OCI-LY1 (cell line): ENCODE measurements around the gene MED14.

ENCODE experiments used
- H2AFZ ChIP-seq: fragments of 200-600 bp; sonication (generic), shearing (Covaris generic); 2 replicates; pipeline ENCODE4 v1.6.0; 2014; ENCODE audit warnings: antibody characterized with exemption, mild to moderate bottlenecking, low read length
- H3F3A ChIP-seq: fragments of 200-600 bp; sonication (generic), shearing (Covaris generic); 2 replicates; pipeline ENCODE4 v1.6.0; 2014; ENCODE audit warnings: mild to moderate bottlenecking, antibody characterized with exemption, low read length, moderate library complexity; ENCODE audit not compliant: insufficient read depth
- H3K27ac ChIP-seq: fragments of 200-600 bp; sonication (generic); 2 replicates; pipeline ENCODE4 v1.5.1; 2014; ENCODE audit warnings: low read length, mixed run types, mild to moderate bottlenecking, low read depth; ENCODE audit not compliant: poor library complexity, severe bottlenecking
- H3K27me3 ChIP-seq: fragments of 200-600 bp; sonication (generic); 2 replicates; pipeline ENCODE4 v1.6.0; 2014; ENCODE audit warnings: antibody characterized with exemption, mild to moderate bottlenecking, low read length, moderate library complexity; ENCODE audit not compliant: insufficient read depth
- H3K36me3 ChIP-seq: fragments of 200-600 bp; sonication (generic); 2 replicates; pipeline ENCODE4 v1.6.1; 2014; ENCODE audit warnings: mild to moderate bottlenecking, antibody characterized with exemption, low read length, moderate library complexity, mixed read lengths; ENCODE audit not compliant: insufficient read depth
- H3K4me1 ChIP-seq: fragments of 200-600 bp; sonication (generic); 2 replicates; pipeline ENCODE4 v1.5.1; 2014; ENCODE audit warnings: mild to moderate bottlenecking, low read length, moderate library complexity; ENCODE audit not compliant: insufficient read depth, severe bottlenecking
- H3K4me2 ChIP-seq: fragments of 200-600 bp; sonication (generic), shearing (Covaris generic); 2 replicates; pipeline ENCODE4 v1.6.1; 2014; ENCODE audit warnings: low read length
- H3K4me3 ChIP-seq: fragments of 200-600 bp; sonication (generic); 2 replicates; pipeline ENCODE4 v1.5.1; 2014; ENCODE audit warnings: low read length, low read depth, mild to moderate bottlenecking, mixed read lengths; ENCODE audit not compliant: poor library complexity, severe bottlenecking
- H3K79me2 ChIP-seq: fragments of 200-600 bp; shearing (Covaris generic); 2 replicates; pipeline ENCODE4 v1.6.1; 2016; ENCODE audit warnings: mixed run types, low read length, mixed read lengths; ENCODE audit not compliant: insufficient read depth
- H3K9ac ChIP-seq: fragments of 200-600 bp; sonication (generic), shearing (Covaris generic); 2 replicates; pipeline ENCODE4 v1.6.1; 2014; ENCODE audit warnings: mild to moderate bottlenecking, low read length, mixed read lengths
- H3K9me2 ChIP-seq: fragments of 200-600 bp; sonication (generic), shearing (Covaris generic); 2 replicates; pipeline ENCODE4 v1.6.1; 2014; ENCODE audit warnings: low read depth, mild to moderate bottlenecking, low read length, mixed read lengths
- H3K9me3 ChIP-seq: fragments of 200-600 bp; shearing (Covaris generic); 2 replicates; pipeline ENCODE4 v1.6.1; 2014; ENCODE audit warnings: low read length, mixed read lengths
- H4K20me1 ChIP-seq: fragments of 200-600 bp; sonication (generic), shearing (Covaris generic); 2 replicates; pipeline ENCODE4 v1.6.0; 2016; ENCODE audit warnings: mild to moderate bottlenecking, low read length; ENCODE audit not compliant: insufficient read depth
- CTCF ChIP-seq: fragments of 200-600 bp; sonication (generic), shearing (Covaris generic); IDR thresholded peaks from 2 replicates; pipeline ENCODE4 v1.5.1; 2017; ENCODE audit warnings: mild to moderate bottlenecking, antibody characterized with exemption, low read length, moderate library complexity, mixed read lengths
- EZH2 ChIP-seq: fragments of 200-600 bp; sonication (generic), shearing (Covaris generic); IDR thresholded peaks from 2 replicates; pipeline ENCODE4 v1.8.0; 2017; ENCODE audit warnings: borderline replicate concordance, mixed run types, mild to moderate bottlenecking, antibody characterized with exemption, low read length, moderate library complexity, mixed read lengths

The MED14 gene

DNA sequence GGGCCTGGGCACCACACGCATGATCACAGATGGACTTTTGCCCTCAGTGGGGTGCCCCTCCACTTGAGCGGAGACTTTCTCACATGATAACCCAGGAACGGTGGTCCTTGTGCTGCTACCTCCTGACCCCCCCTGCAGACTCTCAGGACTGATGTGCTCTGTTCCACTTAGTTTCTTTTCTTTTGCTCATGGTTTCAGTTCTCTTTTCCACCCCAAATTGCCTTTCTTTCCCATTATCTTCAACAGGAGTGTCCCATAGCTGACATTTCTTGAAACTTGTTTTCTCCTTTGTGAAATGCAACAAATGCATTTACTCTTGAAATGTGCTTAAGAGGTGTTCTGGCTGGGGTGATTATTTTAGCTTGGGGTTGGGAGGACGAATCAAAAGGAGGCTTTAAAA, 103.1 kb downstream of the MED14 start:
- Histone ChIP-seq H3K36me3 (peaks cover 86% of the 10 kb centered on the region), H3K27ac (no peak overlapping the region)
- TF ChIP-seq EZH2 (no peak), CTCF (no peak)

DNA sequence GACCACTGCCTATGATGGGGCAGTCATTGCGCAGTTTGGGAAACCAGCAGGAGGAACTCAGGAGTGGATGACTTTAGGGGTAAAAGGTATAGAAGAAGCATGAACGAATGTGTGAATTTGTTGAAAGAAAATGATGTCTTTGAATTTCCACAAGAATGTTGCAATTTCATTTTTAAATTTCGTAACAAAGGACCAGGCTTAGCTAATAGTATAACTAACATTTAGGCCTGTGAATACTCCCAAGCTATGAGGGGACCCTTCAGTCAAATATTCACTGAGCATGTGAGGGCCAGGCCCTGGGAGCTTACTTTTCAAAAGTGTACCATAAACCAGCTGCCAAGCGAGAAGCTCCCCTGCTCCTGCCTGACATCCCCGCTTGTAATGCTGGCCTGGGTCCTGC, 106.8 kb downstream of the MED14 start:
- Histone ChIP-seq H4K20me1 (no peaks in the 10 kb centered on the region), H3K9me3 (no peaks in the 10 kb centered on the region), H3K4me3 (no peak overlapping the region), H3K79me2 (no peaks in the 10 kb centered on the region), H3K9me2 (no peaks in the 10 kb centered on the region), H3K27ac (no peak overlapping the region), H3K27me3 (no peaks in the 10 kb centered on the region), H3K9ac (no peak overlapping the region), H3K4me2 (no peak overlapping the region), H2AFZ (no peak overlapping the region), H3F3A (no peaks in the 10 kb centered on the region), H3K36me3 (peaks cover 50% of the 10 kb centered on the region), H3K4me1 (no peaks in the 10 kb centered on the region)
- TF ChIP-seq CTCF: no peak
- TF ChIP-seq EZH2: no peak

More for the DNA sequence above, 103.1 kb downstream of the MED14 start:
- Histone ChIP-seq H3K9ac (no peak overlapping the region), H3K9me3 (no peaks in the 10 kb centered on the region), H3K4me1 (no peaks in the 10 kb centered on the region), H3K27me3 (no peaks in the 10 kb centered on the region), H3K79me2 (no peaks in the 10 kb centered on the region), H2AFZ (no peak overlapping the region), H3K4me2 (no peak overlapping the region), H3F3A (no peaks in the 10 kb centered on the region), H3K4me3 (no peak overlapping the region), H4K20me1 (no peaks in the 10 kb centered on the region), H3K9me2 (no peaks in the 10 kb centered on the region)

DNA sequence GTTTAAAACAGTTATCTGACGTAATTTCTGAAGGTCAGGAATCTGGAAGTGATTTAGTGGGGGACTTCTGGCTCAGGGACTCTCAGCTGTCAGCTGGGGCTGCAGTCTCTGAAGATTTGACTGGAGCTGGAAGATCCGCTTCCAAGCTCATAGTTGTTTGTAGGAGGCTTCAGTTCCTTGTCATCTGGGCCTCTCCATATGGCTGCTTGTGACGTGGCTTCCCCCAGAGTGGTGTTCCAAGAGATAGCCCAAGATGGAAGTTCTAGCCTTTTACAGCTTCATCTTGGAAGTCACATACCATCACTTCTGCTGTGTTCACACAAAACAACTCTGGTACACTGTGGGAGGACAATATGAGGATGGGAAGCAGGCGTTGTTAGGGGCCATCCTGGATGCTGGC, 110.0 kb downstream of the MED14 start:
- Histone ChIP-seq H3K9me3 (no peaks in the 10 kb centered on the region), H4K20me1 (no peaks in the 10 kb centered on the region), H3K36me3 (peaks cover 24% of the 10 kb centered on the region), H3K4me2 (no peak overlapping the region), H3K79me2 (no peaks in the 10 kb centered on the region), H3K27me3 (no peaks in the 10 kb centered on the region), H3K27ac (no peak overlapping the region), H2AFZ (no peak overlapping the region), H3K9ac (no peak overlapping the region), H3K4me3 (no peak overlapping the region), H3K9me2 (no peaks in the 10 kb centered on the region), H3K4me1 (no peaks in the 10 kb centered on the region), H3F3A (no peaks in the 10 kb centered on the region)
- no peak for TF ChIP-seq CTCF
- TF ChIP-seq EZH2: no peak
